Loucy (cell line): Measurements from ENCODE around the gene POLR3C.

Source experiments
- CTCF ChIP-seq: fragments of 200-600 bp; sonication (generic); conservative IDR thresholded peaks from 2 replicates; pipeline ENCODE4 v1.5.1; 2014; ENCODE audit warnings: mild to moderate bottlenecking, antibody characterized with exemption, low read length
- EZH2phosphoT487 ChIP-seq: fragments of 200-600 bp; IDR thresholded peaks from 2 replicates; pipeline ENCODE4 v1.6.1; 2018; ENCODE audit warnings: antibody characterized with exemption, mild to moderate bottlenecking, moderate library complexity, borderline replicate concordance

GRCh38 chr1:145806844-145807243, 17.2 kb upstream of the POLR3C start:
- TF ChIP-seq CTCF (no peak), EZH2phosphoT487 (no peak)
